GM10248 (cell line): ENCODE results near the gene ROR2.

ENCODE experiments used
- CTCF ChIA-PET: fragments of 300-600 bp; sonication (Branson Sonifier 250); formaldehyde crosslinking; extraction: SDS; loops from one replicate; lab custom pipeline; 2021; ENCODE audit warnings: antibody characterized with exemption; lab: Yijun Ruan, JAX
- POLR2A ChIA-PET: fragments of 350-650 bp; sonication (Branson Sonifier 250); formaldehyde crosslinking; extraction: SDS; loops from one replicate; lab custom pipeline; 2020; ENCODE audit warnings: antibody characterized with exemption; lab: Yijun Ruan, JAX
- DNase-seq: peaks from one replicate; pipeline ENCODE4 v3.0.0; 2012; ENCODE audit errors: extremely low spot score
- CTCF ChIP-seq: IDR thresholded peaks from 2 replicates; pipeline ENCODE4 v1.5.1; 2012; ENCODE audit warnings: mild to moderate bottlenecking, low read depth; ENCODE audit errors: extremely low read depth, missing control alignments, control extremely low read depth

ROR2 gene

DNA sequence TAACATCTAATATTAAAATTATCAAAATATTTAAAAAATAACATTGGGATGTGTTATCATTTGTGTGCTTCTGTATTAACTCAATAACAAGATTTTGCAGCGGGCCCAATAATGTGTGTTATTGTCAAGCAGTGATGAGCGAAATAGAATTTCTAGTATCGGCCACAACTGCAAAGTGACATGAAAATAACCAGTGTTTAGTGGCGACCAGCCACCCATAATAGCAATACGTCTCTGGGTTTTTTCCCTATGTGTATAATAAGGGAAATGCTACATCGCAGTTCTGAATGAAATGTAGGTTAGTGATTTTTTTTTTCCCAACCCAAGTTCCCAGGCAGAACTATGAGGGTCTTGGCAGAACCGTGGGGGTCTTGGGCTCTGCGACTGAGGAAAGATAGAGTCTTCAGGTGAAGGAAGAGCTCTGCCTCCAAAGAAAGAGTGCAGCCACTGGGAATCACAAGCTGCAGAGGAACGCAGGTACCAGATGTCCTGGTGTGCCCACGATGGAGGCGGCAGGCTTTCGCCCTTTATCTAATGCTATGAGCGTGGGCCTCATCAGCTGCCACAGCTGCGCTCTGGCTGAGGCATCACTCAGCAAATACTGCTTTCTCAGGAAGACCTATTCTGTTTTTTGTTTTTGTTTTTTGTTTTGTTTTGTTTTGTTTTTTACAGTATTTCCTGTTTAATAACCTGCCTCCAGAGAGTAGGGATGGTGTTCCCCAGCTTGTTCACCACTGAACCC, 235.0 kb downstream of the ROR2 start:
- CTCF ChIA-PET = interaction anchor here (0.9 to 1.3 kb wide), 2 partner anchors 43 to 800 kb away, joined by 3 read pairs; no protein-coding TSS in a partner anchor
- no peak for DNase-seq
- POLR2A ChIA-PET = interaction anchor here (0.6 kb wide), 1 partner anchor 598 kb away, joined by 5 read pairs; no protein-coding TSS in a partner anchor
- no peak for TF ChIP-seq CTCF

- CTCF ChIA-PET = no interaction called here
These were observed 235.8 kb downstream of the ROR2 start for GRCh38 chr9:91714020-91714806.

DNA sequence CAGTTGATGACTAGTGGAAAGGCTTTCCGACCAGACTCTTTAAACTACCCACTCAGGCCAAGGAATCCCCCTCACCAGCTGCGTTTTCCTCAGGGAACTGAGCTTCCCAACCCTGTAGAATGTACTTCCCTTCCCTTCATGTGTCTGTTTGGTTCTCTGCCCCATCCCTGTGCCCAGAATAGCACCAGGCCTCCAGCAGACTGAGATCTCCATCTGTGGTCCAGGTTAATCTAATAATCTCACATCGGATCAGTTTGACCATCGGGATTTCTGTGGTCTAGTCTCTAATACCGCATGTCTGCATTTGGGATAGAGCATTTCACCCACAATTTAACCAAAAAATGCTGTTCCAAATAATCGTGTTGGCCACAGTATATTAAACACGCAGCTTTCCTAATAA, 237.2 kb downstream of the ROR2 start:
- CTCF ChIA-PET = interaction anchor here (0.6 to 1.1 kb wide), 3 partner anchors 15 to 45 kb away, joined by 3 to 5 read pairs (median 3); no protein-coding TSS in a partner anchor
- TF ChIP-seq CTCF = no peak
- POLR2A ChIA-PET = no interaction called here
- DNase-seq = no peak

More at GRCh38 chr9:91714020-91714806, 235.8 kb downstream of the ROR2 start:
- POLR2A ChIA-PET = no interaction called here
- TF ChIP-seq CTCF = no peak
- no peak for DNase-seq

- no peak for TF ChIP-seq CTCF
- ChIA-PET CTCF (interaction anchor here (0.6 to 1.1 kb wide), 3 partner anchors 15 to 46 kb away, joined by 3 to 5 read pairs (median 3); no protein-coding TSS in a partner anchor), POLR2A (no interaction called here)
- peak; percentile 87 for DNase-seq
These were observed 238.1 kb downstream of the ROR2 start for GRCh38 chr9:91711755-91712601.

- POLR2A ChIA-PET = no interaction called here
- CTCF ChIA-PET = no interaction called here
- no peak for TF ChIP-seq CTCF
- DNase-seq = no peak
These were observed 239.9 kb downstream of the ROR2 start for GRCh38 chr9:91710158-91710557.
